Measurements from ENCODE around the gene STOML1. TPM values are rescaled to one million over a fixed set of nuclear protein-coding genes. Genes with fewer than 3 reads are reported as not detected.
A peak's percentile ranks its signal among the peaks of the same experiment; 100 is the strongest.

STOML1 gene
- total RNA-seq, 4 donors from 2014 or later = 15.3 to 42.1 (median 30.1) TPM

DNA sequence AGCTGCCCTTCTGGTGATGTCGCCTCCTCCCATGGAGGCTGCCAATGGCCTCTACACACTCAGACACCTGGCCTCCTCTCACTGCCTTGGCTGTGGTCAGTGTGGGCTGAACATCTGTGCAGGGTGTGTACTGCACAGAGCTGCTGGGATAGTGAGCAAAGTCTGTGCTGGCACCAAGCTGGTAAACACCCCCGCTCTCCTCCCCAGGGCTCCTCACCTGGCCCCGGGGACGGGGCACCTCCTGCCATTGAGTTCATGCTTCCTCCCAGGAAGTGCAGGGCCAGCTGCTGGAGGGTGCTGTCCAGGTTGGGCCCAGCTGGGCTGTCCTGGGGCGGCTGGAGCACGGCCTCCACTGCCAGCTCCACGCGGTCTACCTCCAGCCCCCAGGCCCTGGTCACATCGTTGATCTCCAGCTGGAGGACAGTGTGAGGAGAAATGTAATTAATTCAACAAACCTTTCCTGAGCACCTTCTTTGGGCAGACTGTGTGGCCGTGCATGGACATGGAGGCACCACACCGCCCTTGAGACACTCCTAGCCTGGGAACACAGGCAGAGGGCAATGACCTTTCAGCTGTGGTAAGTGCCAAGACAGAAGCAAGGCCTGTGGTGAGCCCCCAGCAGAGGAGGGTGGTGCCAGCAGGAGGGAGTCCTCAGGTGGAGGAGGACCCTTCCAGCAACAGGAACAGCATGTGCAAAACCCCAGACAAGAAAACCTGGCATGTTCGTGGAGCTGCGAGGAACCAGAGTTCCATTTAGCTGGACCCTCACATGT, 6.8 kb downstream of the STOML1 start:
- no peak for TF ChIP-seq POLR2A (IDR thresholded peaks at IDR 0.05)
- TF ChIP-seq, protein P1, sequence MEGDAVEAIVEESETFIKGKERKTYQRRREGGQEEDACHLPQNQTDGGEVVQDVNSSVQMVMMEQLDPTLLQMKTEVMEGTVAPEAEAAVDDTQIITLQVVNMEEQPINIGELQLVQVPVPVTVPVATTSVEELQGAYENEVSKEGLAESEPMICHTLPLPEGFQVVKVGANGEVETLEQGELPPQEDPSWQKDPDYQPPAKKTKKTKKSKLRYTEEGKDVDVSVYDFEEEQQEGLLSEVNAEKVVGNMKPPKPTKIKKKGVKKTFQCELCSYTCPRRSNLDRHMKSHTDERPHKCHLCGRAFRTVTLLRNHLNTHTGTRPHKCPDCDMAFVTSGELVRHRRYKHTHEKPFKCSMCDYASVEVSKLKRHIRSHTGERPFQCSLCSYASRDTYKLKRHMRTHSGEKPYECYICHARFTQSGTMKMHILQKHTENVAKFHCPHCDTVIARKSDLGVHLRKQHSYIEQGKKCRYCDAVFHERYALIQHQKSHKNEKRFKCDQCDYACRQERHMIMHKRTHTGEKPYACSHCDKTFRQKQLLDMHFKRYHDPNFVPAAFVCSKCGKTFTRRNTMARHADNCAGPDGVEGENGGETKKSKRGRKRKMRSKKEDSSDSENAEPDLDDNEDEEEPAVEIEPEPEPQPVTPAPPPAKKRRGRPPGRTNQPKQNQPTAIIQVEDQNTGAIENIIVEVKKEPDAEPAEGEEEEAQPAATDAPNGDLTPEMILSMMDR (IDR thresholded peaks at IDR 0.05) = no peak
- Histone ChIP-seq H3K4me1 (peaks cover 39 to 94% of the 10 kb centered on the region in 2 donors), H3K36me3 (no peaks in the 10 kb centered on the region), H3K27ac (peak overlapping the region; percentile 46 to 93 (median 85)), H3K9me3 (no peaks in the 10 kb centered on the region), H3K4me3 (replicated peaks in 1 of 3) (no peak overlapping the region), H3K27me3 (no peaks in the 10 kb centered on the region)
- WGBS, 2 donors = 86% methylated on average over 7 to 9 of the region's 13 CpGs
- no peak for DNase-seq
- intact Hi-C loops (cut with DNase I) = no loop called here

DNA sequence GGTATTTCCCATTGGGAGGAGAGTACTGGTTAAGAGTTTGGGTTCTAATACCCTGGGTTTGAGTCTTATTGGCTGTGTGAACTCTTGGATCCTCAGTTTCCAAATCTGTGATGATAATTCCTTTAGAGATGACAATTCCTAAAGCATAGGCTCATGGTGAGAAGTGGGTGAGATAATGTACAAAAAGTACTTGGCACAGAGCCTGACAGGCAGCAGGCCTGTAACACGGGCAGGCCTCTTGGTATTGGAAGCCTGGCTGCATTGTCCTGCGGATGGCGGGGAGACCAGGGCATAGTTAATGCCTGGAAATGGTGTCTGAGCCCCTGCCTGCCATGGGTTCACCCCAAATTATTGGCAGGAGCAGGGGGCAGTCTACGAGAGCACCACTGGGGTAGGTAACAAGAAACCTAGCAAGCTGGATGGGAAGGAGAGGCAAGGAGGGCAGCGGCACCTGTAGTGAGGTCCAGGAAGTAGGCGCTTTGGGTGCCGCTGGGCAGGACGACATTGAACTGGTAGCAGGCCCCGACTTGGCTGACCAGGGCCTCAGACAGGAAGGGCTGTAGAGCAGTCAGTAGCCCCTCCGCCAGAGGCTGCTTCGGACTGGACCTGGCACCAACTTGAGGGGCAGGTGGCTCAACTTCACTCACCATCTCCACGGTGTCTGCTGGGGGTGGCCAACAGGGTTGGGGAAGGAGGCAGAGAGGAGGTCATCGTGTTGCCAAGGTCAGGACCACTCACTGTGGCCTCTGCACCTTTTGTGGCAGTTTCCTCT, 7.7 kb downstream of the STOML1 start:
- peak overlapping the region; percentile 85 to 96 (median 93) for H3K27ac ChIP-seq
- H3K27me3 ChIP-seq = no peaks in the 10 kb centered on the region
- no peak overlapping the region for H3K4me3 ChIP-seq (replicated peaks in 1 of 3)
- H3K36me3 ChIP-seq = no peaks in the 10 kb centered on the region
- no peaks in the 10 kb centered on the region for H3K9me3 ChIP-seq
- TF ChIP-seq POLR2A (IDR thresholded peaks at IDR 0.05) = no peak
- DNase-seq = no peak
- 74 to 86% methylated on average over 13 of the region's 13 CpGs for WGBS, 2 donors
- H3K4me1 ChIP-seq = peaks cover 37 to 85% of the 10 kb centered on the region in 2 donors
- intact Hi-C loops (cut with DNase I) = no loop called here

DNA sequence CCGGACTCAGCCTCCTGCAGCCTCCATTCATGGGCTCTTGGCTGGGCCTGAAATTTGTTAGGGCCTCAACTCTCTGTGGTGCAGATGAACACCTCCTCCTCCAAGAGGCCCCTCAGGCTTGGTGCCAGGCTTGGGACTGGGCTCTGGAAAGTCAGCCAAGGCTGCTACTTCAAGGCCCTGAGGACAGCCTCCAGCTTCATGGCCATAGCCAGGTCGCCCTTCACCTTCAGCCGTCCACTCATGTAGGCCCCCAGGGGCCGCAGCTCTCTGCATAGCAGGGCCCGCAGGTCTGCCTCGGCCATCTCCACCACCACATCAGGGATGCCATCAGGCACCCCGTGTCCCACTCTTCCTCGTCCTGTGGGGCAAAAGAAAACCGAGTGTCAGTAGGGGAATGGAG, 8.3 kb downstream of the STOML1 start:
- H3K4me1 ChIP-seq = peaks cover 37 to 85% of the 10 kb centered on the region in 2 donors
- no peak overlapping the region for H3K4me3 ChIP-seq (replicated peaks in 1 of 3)
- H3K27me3 ChIP-seq = no peaks in the 10 kb centered on the region
- intact Hi-C loops (cut with DNase I) = no loop called here
- DNase-seq = no peak
- no peak for TF ChIP-seq POLR2A (IDR thresholded peaks at IDR 0.05)
- TF ChIP-seq, protein P1 (IDR thresholded peaks at IDR 0.05) = no peak
- H3K27ac ChIP-seq = peak overlapping the region; percentile 85 to 96 (median 93)
- no peaks in the 10 kb centered on the region for H3K36me3 ChIP-seq
- no peaks in the 10 kb centered on the region for H3K9me3 ChIP-seq
- 76 to 82% methylated on average over 6 to 7 of the region's 9 CpGs for WGBS, 2 donors

DNA sequence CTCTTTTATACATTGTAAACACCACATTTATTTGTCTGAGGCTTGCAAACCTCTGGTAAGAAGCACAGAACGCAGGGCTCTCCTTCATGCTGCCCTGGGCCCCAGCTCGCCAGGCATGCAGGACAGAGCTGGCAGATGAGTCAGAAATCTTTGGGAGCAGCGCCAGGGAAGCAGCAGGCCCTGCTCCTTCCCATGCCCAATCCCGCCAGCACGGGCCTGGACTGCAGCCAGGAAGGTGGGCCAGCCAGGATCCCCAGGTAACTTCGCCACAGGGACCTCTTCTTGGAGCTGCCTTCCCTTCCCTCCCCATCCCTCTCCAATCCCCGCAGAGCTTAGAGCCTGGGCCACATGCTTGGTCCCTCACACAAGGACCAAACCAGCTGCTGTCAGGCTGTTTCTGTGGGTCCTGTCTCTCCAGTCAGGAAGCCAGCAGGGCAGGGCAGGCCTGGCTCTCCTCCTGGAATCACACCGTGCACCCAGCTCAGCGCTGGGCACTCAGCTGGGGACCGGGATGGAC, 8.8 kb downstream of the STOML1 start:
- 2 to 15% methylated on average over 7 to 10 of the region's 10 CpGs for WGBS, 2 donors
- Histone ChIP-seq H3K4me1 (peaks cover 37 to 83% of the 10 kb centered on the region in 2 donors), H3K27me3 (no peaks in the 10 kb centered on the region), H3K27ac (peak overlapping the region; percentile 85 to 96 (median 93)), H3K9me3 (no peaks in the 10 kb centered on the region), H3K4me3 (replicated peaks in 1 of 3) (no peak overlapping the region), H3K36me3 (no peaks in the 10 kb centered on the region)
- no peak for TF ChIP-seq POLR2A (IDR thresholded peaks at IDR 0.05)
- TF ChIP-seq, protein P1 (IDR thresholded peaks at IDR 0.05) = no peak
- intact Hi-C loops (cut with DNase I) = no loop called here
- peak; percentile 92 to 94 for DNase-seq

DNA sequence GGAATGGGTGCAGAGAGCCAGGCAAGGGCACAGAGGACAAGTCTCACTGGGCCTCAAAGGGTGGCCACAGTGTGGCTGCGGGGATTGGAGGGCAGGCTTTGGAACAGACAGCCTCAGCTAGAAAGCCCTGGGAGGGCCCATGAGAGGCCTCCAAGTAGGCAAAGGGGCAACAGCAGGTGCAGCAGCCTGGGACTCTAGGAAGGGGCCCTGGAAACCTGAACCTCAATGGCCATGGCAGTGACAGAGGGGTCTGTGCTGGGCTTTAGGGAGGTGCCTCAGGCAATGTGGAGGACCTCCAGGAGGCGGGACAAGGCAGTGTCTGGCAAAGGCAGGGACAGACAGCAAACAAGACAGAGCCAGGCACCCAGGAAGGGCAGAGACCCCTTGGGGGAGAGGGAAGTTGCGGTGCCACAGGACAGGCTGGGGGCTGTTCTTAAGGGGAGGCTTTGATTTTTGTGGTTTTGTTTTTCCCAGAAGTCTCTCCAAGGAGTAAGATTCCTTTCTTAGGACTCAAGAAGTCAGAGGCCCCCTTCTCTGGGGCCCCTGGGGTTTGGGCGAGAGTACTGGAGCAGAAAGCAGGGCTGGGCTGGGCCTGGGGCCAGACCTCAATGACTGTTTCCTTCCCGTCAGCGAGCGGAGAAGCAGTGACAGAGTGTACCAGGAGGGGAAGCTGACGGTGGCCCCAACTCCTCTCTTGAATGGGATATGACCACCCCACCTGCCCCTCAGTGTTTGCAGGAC, 9.7 kb downstream of the STOML1 start:
- peak overlapping the region; percentile 85 to 96 (median 93) for H3K27ac ChIP-seq
- WGBS, 2 donors = 2 to 5% methylated on average over 8 of the region's 8 CpGs
- no peaks in the 10 kb centered on the region for H3K9me3 ChIP-seq
- H3K4me3 ChIP-seq (replicated peaks in 1 of 3) = no peak overlapping the region
- no peaks in the 10 kb centered on the region for H3K27me3 ChIP-seq
- peaks cover 37 to 77% of the 10 kb centered on the region in 2 donors for H3K4me1 ChIP-seq
- intact Hi-C loops (cut with DNase I) = no loop called here
- no peaks in the 10 kb centered on the region for H3K36me3 ChIP-seq
- TF ChIP-seq, protein P1 (IDR thresholded peaks at IDR 0.05) = peak in 3 of 6 experiments; percentile 7 to 19 (median 11)
- no peak for TF ChIP-seq POLR2A (IDR thresholded peaks at IDR 0.05)
- DNase-seq = peak; percentile 94 to 95
